AG20443 (cell line): Measurements from ENCODE around the gene KCNMA1.
A peak's percentile ranks its signal among the peaks of the same experiment; 100 is the strongest.

Experiments used
- DNase-seq: peaks from one replicate; pipeline ENCODE4 v3.0.0; 2012; ENCODE audit warnings: low spot score, mixed read lengths

The KCNMA1 gene

DNA sequence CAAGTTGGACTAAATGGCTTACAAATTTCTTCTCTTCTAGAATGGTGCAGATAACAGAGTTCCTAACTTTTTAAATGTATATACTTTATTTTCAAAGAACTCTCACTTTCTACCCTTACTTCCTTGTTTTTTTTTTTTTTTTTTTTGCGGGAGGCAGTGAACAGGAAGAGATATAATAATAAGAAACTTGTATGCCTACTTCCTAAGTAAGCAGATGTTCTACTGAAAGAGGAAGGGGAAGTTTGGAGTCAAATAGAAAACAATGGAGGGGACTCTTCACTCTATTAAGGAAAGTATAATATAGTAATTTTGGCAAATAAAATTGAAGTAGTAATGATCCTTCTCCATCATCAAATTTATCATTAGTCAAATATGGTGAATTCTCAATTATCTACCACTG is 754.0 kb downstream of the KCNMA1 start:
- DNase-seq, result no peak

DNA sequence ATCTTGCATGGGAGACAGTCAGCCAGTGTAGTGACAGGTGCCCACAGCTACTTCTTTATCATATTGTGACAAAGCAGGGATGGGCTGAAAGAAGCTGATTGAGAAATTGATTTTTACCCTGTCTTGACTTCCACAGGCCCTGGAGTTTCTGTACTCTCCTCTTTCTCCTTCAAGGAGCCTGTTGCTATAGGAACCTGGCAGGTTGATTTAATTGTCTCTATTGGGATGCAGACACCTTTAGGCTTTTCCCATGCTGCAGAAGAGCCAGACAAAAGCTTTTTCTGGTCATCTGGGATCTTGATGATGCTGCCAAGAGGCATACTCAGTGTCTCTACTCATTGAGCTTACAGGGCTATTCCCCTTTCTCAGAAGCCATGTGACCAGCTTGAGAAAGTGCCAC is 754.8 kb downstream of the KCNMA1 start:
- DNase-seq, result no peak

DNA sequence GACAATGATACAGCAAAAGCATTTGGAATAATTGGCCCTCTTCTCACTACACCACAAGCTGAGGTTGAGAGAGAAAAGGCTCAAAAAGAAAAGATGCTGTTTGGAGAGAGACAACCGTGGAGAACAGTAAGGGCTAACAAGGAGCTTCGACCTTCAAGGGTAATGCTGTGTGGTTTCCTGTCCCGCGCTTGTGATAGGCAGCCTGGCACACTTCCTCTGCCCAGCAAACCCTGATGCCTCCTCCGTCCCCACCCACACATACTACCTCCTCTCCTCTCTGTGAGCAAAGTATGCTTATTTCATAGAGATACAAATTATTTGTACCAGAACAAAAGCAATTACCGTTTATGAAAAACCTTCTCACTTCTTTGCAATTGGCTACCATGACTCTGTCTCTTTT is 755.4 kb downstream of the KCNMA1 start:
- DNase-seq, result no peak

DNA sequence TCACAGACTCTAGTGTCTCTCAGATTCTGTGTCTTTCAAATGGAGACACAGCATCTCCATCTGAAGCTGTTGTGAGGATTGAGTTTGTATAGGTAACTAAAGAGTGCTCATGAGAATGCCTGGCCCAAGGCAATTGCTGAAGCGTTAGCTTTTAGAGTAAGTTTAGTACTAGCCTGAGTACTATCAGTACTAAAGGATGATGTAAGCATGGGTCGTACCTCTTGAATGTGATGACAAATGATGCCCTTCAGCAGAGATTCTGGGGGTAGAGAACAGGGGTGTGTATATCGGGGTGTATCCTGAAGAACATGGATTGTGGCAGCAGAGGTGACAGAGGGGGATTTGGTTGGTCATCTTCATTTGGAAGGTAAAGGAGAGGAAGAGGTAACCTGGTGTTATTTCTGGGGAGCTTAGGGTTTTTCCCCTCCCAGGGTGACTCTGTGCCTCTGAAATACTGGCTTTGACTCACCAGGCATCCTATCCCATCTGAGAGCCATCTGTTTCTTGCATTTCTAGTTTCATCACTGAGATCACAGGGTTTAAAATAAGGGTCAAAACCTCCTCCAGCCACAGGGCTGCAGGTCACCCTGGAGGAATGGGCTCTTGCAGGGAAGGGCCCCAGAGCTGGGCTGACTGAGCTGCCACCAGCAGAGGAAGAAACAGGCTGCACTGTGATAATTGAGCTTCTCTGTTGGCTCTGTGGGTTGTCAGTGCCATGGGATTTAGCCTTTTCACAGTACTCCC is 756.0 kb downstream of the KCNMA1 start:
- DNase-seq, result peak; percentile 64

DNA sequence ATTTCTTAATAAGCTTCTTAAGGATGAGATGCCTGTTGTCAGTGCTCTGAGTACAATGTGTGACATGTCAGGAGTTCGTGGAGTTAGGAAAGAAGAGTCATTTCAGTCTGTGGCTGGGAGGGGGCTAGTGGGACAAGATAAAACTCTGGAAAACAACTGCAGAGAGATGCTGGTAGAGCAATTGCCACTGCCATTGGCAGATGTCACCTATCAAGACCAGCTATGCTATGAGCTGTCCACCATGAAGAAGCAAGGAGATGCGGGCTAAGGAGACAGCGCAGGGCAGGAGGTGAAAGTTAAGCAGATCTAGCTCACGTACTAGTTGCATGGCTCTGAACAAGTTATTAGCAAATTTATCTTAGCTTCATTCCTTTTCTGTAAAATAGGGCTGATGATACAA is 756.7 kb downstream of the KCNMA1 start:
- DNase-seq, result no peak

DNA sequence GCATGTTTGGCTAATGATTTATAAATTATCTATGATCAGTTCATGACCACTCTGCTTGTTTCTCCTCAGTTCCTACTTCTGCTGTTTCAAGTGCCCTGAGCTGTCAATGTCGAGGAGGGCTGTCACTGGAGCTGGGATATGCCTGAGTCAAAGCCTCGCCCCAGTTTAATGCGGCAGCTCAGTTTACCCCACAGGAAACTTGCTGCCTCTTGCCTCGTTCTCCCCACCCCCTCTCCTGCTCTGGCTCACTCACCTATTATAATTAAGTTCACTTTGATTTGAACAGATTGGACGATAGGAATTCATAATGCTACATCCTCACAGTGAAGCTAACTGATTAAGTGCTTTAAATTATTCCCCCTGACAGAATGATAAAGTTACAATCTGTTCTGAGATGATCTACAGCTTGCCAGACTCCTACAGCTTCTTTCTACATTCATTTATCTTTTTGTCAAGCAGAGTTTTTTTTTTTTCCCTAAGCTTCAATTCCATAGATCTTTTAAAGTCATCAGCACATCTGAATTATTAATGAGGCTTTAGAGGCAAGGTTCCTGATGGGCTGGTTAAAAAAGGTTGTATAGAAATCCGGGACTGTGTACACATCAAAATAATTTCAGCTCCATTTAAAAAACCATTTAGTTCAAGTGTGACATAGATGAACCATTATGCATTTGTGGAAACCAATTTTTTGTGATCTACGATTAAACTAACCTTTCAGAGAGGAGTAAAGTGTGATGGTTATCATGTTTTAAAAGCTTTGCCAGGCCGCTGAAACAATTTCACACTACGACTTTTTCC is 758.3 kb downstream of the KCNMA1 start:
- DNase-seq, result no peak

DNA sequence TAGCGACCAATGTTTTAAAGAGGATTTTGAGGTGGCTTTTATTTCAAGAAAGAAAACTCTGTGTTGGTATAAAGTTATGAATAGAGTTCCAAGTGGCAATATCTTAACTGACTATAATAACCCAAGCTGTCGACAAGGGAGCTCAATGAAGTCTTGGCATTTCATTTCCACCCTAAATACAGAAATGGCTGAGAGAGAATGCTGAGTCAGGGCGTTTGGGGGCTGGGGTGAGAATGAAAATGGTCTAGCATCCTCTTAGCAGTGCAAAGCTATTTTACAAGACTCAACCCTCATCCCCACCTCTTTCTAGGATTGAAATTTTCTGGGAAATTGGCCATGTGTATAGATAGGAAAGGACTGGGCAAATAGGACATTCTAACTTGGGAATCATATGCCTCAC is 759.1 kb downstream of the KCNMA1 start:
- no peak for DNase-seq

DNA sequence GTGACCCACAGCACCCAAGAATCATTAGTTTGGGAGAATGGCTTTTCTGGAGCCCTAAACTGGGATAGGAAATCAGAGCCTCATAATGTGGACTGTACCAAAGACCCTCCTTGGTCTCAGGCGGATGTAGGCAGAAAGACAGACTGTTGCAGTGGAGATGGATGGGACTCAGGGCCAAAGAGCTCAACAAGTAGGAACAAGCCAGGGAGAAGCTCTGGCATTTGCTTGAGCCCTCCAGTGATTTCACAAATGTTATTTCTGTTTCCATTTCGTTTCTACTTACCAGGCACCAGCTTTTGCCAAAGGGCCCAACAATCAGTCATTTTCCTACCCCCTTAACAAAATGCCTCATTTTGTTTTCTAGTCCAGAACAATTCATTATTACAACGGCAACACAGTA is 762.7 kb downstream of the KCNMA1 start:
- DNase-seq, result no peak

DNA sequence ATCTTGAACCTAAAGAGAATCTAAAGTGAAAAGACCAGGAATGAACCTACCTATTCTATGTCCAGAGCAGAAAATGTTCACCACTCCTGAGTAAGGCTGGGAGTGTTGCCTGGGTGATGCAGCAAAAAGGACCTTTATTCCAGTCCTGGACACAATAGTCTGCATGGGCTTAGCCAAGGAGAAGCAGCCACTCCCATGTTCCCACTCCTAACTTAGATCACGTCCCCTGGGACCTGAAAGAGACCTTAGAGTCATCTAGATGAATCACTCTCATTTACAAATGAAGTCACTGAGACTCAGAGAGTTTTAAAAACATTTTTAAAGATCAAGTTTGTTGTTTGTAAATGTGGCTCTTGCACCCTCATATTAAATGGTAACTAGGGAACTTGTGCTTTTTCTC is 763.4 kb downstream of the KCNMA1 start:
- peak; percentile 67 for DNase-seq

DNA sequence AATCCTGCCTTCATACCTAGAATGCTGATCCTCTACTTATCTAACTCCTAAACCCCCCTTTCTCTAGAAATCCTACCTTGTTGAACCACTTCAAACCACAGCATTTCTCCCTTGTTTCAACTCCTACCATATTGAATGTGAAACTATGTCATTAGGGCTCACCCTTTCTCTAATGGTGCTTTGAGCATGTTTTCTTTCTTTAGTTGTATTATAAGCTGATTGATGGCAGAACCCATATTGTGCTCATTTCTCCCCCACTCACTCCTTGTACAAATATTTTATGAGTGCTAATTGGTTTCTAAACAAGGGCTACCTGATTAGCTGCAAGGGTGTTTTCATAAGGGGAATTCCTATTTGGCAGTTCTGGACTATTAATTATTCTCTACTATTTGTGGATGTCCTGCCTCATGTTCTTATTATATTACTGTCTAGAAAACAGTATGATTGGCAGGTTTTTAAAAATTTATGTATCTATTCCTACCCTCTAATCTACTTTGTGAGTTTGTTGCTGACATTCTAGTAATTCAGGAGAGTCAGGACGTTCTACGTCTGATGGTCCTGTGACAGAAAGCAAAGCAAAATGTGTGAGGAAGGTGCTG is 765.8 kb downstream of the KCNMA1 start:
- no peak for DNase-seq

DNA sequence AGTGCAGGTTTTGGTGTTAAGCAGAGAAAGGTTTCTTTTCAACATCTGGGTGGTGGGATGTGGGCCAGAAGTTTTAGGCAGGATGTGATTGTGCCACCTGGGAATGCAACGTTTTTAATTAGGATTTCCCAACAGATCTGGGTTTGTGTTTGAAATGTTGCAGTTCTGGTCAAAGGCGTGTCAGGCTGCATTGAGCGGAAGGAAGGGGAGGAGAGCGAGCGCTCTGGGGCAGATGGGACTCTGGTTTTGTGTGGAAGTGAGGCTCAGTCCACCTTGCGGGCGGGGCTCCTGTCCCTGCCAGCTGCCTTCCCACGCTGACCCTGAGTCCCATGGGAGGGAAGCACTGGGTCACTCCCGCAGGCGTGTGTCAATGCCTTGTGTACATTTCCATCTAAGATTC is 767.7 kb downstream of the KCNMA1 start:
- DNase-seq, result no peak

DNA sequence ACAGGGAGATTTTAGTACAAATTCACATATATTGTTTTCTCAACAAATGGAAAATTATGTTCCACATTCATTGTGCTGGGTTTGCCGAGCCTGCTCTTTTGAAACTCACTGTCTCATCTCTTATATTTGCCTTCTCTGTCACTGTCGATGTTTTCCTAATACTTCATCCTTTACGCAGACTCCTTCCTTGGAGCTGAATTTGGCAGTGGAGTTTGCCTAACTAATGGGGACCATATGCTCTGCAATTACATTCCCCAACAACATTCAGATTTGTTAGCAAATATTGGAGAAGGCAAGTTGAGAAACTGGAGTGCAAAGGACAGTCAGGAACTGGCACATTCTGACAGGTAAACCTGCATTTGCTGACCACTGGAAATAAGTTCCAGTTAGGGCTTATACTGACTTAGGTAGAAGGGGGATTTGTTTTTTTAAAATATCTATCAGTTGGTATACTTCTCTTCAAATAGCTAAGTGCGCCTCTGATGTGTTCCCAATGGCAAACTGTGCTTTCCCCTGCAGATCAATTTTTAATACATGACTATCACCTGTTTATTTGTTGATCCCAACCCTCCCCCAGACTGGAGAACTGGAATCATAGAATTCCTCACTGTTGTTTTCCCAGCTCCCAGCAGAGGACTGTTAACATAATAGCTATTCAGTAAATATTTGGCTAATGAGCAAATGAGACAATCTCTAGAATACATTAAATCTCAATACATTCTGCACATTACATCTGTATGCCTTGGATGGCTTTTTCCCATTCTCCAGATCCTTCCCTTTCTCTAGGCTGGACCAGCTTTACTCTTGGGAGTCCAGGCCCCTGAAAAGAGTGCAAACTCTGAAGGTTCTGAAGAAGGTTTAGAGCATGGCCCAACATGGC is 769.3 kb downstream of the KCNMA1 start:
- DNase-seq, result peak; percentile 75

DNA sequence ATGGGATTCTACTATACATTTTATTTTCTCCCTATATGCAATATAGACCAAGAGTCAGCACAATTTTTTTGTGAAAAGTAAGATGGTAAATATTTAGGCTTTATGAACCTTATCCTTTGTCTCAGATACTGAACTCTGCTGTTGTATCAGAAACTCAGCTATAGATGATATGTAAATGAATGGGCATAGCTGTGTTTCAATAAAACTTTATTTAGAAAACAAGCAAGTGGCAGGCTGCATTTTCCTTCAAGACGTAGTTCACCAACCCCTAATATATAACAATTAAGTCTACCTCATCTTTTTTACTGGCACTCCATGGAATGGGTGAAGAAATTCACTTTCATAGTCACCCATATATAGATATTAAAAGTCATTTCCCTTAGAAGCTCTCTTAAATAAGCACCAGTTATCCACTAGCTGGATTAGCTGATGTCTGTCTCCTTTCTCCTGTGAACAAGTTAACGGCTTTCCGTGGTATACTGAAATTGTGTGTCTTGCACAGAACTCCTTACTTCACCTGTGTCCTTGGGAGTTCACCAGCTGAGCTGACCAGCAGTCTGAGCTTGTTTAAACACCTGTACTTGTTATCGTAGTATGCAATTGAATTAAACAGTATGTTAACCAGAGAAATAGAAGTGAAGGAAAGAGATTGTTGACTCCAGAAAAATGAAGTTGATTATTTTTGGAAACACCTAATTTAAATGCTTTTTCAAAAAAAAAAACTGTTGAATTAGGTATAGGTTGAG is 770.6 kb downstream of the KCNMA1 start:
- no peak for DNase-seq

DNA sequence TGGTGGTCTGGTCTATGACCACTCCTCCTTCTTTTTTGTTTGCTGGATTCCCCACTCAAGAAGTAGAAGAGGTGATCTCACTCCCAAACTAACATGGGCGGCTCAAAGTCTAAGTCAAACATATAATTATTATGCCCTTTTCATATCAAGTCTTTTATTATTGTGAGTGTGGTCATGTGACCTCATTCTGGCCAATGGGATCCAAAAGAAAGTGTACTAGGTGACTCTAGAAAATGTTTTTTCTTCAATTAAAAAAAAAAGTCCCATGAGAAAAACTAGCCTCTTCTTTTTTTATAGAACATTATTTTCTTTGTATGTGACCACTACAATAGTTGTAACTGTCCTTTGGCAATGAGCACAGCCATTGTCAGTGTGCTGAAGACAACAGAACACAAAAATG is 772.7 kb downstream of the KCNMA1 start:
- no peak for DNase-seq

DNA sequence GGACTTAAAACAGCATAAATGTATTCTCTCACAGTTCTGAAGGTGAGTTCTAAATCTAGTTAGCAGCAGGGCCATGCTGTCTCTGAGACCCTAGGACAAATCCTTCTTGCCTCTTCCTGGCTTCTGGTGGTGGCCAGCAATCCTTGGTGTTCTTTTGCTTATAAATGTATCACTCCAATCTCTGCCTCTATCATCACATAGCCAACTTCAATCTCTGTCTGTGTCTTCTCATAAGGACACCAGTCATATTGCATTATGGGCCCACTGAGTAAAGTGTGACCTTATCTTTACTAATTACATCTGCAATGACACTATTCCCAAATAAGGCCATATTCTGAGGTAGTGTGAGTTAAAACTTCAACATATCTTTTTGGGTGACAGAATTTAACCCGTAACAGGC is 778.9 kb downstream of the KCNMA1 start:
- no peak for DNase-seq

DNA sequence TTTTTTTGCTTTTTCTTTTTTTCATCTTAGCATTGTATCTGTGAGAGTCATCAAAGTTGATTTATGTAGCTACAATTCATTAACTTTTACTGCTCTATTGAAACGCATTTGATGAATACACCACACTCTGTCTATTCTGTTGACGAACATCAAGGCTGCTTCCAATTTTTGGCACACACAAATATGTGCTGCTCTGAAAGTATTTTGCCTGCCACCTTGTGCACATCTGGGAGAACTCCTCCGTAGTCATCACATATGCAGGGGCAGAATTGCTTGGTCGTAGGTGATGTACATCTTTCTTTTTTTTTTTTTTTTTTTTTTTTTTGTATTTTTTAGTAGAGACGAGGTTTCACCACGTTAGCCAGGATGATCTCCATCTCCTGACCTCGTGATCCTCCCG is 796.8 kb downstream of the KCNMA1 start:
- no peak for DNase-seq

DNA sequence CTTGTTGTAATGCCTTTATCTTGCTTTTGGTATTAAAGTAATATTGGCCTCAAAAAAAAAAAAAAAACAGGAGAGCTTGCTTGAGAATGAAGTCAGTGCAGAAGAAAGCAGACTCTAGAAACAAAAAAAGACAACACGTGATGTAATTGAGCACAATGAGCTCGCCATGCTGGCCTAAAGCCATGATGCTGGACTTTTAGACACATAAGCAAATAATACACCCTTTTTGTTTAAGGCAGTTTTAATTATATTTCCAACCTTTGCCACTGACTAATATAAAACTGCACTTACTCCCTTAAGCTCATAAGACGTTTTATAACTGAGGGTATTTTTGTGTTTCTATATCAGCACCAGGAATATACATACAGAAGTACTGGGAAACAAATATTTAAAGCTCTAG is 798.3 kb downstream of the KCNMA1 start:
- no peak for DNase-seq

DNA sequence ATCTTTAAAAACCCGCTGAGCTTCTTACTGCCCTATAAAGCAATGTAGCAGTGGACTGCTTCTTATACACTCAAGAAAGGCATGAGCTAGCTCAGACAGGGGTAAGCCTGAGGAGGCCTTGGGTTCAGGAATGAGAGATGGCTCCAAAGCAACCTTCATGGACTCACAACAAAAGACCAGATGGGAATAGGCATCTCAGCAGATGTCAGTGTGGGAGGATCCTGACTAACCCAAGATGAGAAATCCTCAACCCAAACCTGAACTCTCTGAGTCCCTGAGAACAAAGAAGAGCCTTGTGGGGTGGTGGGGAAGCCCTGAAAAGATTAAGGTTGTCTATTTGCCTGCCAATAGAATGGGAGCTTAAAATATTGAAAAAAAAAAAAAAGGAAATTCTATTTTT is 807.4 kb downstream of the KCNMA1 start:
- no peak for DNase-seq

DNA sequence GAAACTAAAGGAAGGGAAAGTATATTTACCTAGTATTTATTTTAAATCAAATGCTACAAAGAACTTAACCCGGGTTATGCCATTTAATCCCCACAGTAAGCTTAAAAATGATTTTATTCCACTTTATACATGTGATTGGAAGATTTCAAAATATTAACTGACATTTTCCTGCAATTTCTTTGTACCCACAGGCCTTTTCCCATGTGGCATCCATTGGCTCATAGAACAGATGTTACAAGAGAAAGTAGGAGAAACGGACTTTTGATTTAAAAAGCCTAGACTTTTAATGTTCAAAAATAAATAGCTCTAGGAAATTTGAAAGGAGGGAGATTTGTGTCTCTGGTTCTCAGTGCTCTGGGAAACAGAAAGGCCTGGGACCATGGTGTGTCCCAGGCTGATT is 807.9 kb downstream of the KCNMA1 start:
- DNase-seq, result no peak
